Measurements from ENCODE around the gene PRSS12.

The PRSS12 gene

DNA sequence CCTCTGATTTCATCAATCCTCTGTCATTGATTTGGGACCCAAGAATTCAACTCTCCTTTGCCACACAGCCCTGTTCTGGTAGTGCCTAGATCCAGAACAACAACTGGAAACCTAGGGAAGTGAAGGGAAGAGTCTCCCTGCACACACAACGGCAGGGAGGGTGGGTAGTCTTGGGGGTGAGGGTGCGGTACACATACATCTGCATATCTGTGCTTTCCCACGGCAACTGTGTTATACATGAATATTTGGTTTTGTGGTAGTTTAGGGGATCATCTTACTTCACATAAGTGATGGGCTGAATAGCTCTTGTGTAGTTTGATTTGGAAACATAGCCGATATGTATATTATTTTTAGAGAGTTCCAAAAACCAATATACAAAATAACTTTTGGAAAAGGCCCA is 3.3 kb upstream of the PRSS12 start:
- no peak for DNase-seq (ENCODE audit: low read depth)

DNA sequence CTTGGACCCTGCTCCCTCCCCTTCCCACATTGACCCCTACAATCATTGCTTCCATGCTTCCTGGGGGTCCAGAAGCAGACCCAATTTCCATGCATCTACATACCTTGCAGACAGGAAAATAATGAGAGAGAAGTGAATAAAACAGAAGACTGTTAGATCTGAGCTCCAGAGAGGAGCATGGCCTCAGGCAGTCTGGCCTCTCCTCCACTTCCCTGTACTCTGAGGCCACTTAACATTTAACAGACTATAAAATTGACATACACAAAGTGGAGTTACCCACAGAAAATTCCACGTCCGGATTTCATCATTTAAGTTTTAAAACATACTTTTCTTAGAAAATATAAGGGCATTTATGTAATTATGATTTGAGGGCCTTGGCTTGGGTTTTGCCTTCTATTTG is 2.1 kb upstream of the PRSS12 start:
- no peak for DNase-seq (ENCODE audit: low read depth)

DNA sequence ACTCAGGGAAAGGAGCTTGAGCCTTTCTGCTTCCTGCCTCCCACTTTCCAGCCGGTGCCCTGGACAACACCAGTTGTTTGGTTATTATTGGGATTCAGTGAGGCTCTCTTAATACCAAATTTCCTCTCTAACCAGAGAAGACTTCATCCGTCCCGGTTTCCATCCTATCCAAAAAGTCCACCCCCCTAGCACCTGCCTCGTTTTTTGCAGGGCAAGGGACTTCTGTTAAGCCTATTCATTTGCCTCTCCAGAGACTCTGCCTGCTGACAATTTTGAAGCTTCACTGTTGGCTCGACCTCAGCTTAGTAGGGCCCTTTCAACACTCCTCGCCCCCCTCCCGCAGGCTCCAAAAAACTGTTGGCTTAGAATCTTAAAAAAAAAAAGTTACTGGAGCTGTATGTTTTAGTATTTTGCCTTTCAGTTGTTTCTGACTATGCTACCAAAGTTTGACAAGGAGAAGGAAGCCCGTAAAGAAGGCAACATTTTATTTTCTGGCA is 779 bp upstream of the PRSS12 start:
- DNase-seq (ENCODE audit: low read depth) = no peak

DNA sequence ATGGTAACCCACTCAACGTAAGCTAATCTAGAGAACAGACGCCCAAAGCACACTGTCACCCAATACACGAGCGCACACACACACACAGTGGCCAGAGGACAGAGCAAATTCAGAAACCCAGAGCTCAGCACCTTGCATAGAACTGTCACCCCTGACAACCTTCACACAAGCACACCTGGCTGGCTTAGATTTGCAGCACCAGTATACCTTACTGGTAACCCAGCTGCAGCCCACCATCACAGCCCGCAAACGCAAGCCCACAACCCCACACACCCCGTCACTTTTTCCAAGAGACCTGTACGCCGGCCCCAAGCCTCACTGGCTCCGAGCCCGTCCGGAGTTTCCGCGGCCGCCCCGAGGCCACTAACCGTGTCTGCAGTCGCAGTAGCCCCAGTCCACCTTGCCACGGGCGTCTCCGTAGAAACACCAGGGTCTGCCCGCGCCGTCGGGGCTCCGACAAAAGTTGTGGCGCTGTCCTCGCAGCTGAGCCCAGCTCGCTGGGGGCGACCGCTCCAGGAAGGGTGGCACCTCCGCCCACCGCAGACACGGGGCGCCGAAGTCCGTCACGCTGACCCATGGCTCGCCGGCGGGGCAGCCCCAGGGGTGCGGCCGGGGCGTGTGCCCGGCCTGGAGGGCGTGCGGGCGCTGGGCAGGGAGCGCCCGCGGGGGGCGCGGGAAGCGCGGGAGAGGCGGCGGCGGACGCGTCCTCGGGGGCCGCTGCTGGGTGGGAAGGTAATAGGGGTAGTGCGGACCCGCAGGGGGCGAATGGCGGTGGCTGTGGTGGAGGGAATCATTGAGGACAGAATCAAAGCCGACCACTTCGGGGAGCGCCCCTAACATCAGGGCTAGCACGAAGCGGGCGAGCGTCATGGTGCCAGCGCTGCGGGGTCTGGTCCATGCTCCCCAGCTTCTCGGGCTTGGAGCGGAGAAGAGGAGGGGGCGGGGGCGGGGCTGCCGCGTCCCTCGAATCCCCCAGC is 664 bp downstream of the PRSS12 start:
- DNase-seq (ENCODE audit: low read depth) = no peak

DNA sequence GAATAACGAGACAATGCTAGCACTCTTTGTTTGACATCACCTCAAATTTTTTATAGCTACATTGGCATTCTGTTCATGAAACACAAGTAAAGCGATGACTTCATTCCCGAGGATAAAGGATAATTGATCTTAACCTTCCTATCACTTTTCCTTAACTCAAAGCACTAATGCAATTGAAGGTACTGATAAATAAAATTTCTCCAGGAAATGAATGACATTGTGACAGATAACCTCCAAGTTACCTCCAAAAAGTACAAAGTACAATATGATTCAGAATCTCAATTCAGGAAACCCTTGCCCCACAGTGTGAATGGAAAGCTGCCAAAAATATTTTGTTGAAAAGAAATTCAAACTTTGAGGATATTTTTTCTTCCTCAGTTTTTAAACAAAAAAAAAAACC is 1.8 kb downstream of the PRSS12 start:
- no peak for DNase-seq (ENCODE audit: low read depth)

DNA sequence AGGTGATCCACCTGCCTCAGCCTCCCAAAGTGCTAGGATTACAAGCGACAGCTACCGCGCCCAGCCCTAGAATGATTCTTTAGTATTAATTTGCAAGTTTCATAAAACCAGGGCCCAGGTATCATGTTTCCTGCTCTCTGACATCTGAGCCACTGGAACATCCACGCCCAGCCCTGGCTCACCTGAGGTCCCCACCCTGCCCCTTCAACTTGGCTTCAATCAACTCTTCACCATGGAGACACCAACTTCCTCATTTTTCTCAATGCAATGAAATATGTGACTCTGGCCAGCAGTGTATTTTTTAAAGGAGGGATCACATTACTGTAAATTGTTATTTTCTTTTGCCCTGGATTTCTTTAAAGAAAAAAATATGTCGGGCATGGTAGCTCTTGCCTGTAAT is 3.9 kb downstream of the PRSS12 start:
- no peak for DNase-seq (ENCODE audit: low read depth)

DNA sequence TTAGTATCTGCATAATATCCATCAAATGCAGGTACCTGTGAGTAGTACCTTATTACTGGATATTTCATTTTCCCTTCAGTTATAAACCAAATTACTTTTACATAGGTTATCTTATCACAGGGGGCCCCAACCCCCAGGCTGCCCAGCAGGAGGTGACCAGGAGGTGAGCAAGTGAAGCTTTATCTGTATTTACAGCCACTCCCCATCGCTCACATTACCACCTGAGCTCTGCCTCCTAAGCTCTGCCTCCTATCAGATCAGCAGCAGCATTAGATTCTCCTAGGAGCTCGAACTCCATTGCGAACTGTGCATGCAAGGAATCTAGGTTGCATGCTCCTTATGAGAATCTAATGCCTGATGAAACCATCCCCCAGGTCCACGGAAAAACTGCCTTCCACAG is 6.3 kb downstream of the PRSS12 start:
- DNase-seq (ENCODE audit: low read depth) = no peak

DNA sequence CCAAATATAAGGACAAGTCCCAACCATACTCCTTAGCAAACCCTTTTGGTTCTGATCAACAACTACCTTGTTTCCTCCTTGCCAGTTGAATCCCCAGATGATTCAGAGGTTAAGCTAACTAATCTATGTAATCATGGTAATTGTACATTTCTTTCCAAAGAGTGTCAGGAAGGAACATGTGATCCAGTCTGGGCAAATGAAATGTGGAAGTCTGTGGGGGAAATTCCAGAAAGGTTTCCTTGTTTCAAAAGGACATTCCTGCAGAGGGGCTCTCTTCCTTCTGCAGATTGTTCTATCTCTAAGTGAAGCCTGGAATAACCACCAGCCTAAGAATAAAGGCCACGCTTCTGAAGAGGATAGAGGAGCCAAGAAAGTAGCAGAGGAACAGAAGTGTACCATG is 7.0 kb downstream of the PRSS12 start:
- no peak for DNase-seq (ENCODE audit: low read depth)

DNA sequence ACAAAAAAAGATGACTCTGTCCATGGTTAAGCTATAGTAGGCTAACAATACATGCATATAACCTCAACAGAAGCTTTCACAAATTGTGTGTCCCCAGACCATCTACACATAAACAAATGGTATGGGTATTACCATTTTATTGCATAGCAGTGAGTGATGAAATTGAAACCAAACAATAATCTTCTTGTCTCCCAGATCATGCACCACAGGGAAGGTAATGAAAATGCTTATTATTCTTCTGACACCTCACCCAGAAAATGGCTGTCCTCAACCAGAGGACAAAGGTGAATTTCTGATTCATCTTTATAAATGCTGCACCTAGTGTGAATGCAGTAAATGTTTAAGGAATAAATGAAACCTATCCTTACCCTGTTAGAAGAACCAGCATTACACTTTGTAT is 8.0 kb downstream of the PRSS12 start:
- no peak for DNase-seq (ENCODE audit: low read depth)

DNA sequence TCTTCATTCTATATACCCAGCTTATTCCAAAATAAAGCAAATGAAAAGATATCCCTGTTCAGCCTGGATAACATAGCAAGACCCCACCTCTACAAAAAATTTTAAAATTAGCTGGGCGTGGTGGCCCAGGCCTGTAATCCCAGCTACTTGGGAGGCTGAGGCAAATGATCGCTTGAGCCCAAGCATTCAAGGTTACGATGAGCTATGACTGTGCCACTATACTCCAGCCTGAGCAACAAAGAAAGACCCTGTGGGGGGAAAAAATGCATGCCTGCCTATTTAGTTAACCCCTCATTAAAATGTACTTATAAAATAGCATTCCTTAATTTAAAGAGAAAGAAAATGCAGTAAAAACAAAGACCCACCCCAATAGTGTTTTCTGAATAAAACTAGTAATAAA is 9.3 kb downstream of the PRSS12 start:
- DNase-seq (ENCODE audit: low read depth) = no peak

DNA sequence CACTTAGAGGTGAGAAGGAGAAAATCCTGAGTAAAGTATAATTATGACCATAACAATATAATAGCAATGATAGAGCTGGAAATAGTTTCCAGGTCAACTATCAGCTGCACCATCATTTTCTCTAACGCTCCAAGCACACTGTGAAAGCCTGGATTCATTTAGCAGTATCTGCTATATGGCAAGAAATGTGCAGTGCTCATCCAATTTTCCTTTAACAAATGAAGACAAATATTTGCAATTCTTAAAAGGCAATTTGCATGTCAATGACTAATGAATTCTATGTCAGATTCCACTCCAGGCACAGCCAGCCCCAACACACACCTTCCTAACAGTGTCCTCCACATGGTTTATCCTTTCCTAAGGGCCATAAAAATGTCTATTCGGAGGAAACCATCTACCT is 12.7 kb downstream of the PRSS12 start:
- no peak for DNase-seq (ENCODE audit: low read depth)

DNA sequence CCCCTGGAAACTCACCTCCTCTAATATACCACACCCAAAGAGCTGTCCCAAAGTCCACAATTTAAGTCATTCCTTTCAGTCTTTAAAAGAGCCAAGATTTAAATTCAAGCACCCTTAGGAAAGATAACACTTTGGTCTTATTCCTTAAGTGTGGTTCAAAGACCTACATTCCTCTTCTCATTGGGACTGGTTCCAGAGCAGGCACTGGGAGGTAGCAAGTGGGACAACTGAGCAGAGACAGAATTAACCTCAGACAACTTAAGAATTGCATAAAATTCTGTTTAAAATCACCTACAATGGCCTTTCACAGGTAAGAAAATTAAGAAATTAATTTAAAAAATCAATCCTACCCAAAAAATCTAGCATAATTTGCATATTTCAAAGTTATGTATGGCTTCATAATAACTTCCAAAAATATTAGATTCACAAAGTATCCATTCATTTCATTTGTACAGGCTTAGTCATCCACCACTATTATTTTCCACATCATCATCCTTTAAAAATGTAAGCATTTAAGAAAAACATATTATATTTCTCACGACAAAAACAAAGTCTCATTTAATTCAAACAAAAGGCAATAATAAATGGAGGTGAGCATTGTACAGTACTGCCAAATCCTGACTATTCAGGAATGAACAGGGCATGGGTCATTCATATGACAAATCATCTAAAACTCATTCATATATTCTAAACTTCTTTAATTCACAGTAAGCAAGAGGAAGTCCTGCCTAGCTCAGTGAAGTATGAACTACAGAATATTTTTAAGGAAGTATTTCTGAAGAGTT is 13.6 kb downstream of the PRSS12 start:
- no peak for DNase-seq (ENCODE audit: low read depth)

DNA sequence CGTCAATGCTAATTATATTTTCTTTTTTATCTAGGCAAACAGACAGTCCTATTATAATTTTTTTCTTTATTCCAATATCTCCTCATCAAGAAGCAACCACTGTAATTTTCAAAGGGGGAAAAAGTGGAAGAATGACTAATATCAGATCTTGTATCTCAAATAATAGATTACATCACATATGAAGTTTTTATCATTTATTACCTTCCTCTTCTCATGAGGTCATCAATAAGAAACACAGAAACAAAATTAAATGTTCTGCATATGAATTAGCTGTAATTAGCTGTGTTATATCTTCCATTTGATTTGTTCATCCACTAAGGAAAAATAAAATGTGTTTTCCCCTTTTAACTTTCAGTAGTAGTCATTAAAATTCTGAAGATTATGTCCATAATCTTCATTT is 14.3 kb downstream of the PRSS12 start:
- DNase-seq (ENCODE audit: low read depth) = no peak

DNA sequence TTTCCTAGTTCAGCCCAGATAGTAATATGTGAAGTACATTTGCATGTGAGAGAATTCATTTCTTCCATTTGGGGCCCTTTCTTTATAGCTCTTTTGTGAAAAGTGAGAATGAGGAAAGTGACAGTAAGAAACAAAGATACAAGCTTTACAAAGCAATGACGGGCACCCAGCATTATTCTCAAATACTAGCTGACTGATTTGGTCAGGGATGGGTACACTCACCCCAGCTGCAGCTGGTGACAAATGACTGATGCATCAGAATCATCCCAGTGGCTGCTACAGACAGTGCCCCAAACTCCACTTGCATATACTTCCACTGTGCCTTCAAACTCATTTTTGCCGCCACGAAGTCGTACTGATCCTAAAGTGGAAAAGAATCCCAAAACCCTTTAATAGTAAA is 14.8 kb downstream of the PRSS12 start:
- no peak for DNase-seq (ENCODE audit: low read depth)

DNA sequence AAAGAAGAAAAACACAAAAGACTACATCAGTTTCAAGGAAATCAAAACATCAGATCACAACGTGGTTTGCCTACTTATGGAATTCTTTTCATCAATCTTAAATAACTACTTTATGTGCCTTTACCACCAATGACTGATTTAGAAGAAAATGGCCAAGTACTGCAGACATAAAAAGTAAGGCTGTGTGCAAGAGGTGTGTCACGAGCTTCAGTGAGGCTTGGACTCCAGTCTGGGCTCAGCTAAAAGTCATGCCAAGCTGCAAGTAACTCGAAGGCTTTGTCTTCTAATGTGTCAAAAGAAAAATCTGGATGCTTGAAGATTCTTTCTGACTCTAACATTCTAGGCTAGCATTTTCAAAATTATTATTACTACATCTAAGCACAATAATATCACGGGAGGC is 17.0 kb downstream of the PRSS12 start:
- DNase-seq (ENCODE audit: low read depth) = no peak

DNA sequence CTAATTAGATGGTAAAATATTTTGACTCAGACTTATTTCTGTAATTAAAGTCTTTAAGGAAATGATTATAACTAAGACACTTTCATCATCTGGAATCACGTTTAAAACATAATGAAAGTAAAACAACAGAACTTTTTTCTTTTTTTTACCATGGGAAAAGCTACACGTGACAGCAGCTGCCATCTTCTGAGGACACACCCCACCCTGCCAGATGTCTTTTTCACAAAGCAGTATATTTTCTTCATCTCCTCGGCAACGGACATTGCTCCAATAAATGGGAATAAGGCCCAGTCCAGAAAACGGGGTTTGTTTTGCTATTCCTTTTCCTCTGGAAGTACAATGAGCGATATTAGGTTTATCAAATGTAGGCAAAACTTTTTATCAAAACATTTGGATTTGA is 17.5 kb downstream of the PRSS12 start:
- no peak for DNase-seq (ENCODE audit: low read depth)

DNA sequence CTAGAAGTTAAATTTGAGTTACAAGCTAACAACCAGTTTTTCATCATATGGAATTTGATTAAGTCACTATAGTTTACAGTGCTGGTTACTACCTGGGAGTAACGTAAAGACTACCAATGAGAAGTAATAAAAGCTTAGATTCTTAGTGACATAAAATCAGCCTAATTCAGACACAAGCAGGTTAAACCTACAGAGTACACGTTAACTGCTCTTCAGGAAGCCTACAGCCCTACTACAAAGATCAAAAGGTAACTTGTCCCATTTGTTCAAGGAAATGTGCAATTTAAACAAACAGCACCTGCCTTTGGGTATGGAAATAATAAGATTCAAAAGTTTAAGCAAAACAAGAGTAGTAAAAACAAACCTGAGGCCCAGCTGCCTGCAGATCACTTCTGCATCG is 21.5 kb downstream of the PRSS12 start:
- no peak for DNase-seq (ENCODE audit: low read depth)

DNA sequence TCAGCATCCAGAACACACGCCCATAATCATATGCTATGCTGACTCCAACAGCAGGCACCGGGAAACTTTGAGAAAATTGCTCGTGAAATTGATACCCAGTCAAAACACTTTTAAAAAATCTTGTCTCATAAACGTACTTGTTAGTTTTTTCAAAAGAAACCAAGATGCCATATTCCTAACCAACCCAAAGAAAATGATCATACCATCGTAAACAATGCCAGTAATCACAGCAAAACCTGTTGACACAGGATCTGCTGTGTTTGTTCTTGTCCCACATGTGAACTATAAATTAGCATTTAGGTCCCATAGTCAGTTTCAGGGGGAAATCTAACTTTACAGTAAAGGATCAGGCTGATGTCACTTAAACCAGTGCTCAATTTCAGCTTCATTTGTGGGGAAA is 23.0 kb downstream of the PRSS12 start:
- DNase-seq (ENCODE audit: low read depth) = no peak

DNA sequence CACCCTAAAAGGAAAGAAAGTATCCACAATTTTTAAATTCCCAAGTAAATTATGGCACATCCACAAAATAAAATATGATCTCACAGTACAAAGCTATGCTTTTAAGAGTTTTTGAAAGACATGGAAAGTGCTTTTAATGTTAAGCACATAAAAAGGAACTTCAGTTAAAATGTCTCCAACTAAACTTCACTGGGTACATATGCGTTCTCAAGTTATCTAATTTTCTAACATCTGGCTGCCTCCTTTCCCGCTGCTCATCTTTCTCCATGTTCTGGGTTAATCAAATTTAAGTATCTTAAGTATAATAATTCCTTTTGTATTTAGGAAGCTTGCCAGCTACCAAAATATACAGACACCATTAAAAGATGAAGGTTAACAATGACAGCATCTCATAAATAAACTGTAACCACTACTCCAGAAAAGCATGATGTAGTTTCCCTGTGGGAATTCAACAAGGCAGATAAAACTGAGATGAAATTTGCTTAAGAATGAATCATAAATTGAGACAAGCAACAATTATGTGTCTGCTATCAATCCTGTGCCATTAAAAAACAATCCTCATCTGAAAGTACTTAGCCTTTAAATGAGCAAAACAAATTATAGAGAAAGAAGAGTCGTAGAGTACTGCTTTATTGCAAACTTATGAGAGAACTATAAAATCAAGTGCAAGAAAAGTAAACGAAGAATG is 25.1 kb downstream of the PRSS12 start:
- DNase-seq (ENCODE audit: low read depth) = no peak

DNA sequence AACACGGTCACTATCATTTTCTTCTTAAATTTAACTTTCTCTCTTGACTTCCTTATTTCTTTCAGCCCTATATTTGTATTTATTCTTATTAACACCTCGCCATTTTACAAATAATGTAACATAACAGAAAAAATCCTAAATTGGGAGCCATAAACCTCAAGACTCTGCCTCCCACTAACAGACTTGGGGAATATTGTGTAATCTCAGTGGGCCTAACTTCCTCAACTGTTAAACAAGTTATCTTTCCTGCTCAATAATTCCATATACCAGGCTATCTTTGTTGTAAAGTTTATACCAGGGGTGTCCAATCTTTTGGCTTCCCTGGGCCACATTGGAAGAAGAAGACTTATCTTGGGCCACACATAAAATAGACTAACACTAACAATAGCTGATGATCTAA is 26.2 kb downstream of the PRSS12 start:
- DNase-seq (ENCODE audit: low read depth) = no peak

DNA sequence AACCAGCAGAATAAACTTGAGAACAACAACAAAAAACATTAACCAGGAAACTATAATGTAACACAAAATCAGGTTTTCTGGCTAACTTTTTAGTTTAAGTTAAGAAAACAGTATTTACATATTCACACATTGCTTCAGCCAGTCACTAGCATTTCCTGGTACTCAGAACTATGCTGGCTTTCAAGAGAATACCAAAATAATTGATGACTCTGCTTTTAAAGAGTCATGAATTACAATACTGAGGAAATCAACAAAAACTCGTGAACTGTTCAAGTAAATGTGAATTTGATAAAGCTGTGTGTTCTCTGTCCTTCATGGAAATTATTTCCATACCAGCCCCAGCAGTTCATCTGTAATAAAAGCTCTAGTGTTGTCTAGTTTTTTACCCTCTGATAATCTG is 27.4 kb downstream of the PRSS12 start:
- no peak for DNase-seq (ENCODE audit: low read depth)

DNA sequence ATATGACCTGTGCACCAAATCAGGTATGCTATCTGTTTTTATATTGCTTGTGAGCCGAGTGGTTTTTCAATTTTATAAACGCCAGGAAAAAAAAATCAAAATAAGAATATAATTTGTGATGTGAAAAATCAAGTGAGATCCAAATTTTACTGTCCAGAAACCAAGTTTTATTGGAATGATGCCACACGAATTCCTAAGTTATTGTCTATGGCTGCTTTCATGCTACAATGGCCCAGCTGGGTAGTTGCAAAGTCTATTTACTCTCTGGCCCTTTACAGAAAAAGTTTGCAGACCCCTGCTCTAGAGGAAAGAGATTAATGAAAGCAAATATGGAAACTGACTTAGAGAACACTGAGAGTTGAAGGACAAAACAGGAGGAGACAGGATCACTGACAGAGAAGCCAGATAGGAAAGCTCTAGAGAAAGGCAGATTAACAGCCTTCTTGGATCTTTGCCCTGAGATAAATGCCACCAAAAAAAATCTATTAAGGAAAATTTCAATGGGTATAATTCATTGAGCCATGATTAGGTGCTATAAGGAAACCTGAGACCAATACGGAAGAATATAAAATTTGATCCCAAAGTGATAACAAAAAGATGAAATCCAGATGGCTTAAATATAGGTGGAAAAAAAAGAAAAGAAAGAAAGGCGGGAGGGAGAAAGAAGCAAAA is 29.8 kb downstream of the PRSS12 start:
- no peak for DNase-seq (ENCODE audit: low read depth)
